GM11168 (cell line): ENCODE measurements around the gene PRG2.
"Not testable (repeated sequence)": the region's sequence is repeated elsewhere in the genome, so short reads cannot be mapped to it uniquely, and the experiment has no call there.

ENCODE experiments used
- in situ Hi-C: fragments of 300-500 bp; cut with MboI; formaldehyde crosslinking; loops from one replicate; pipeline ENCODE4 v1.12.0; 2022; ENCODE audit warnings: low sequenced_read_pairs; ENCODE audit not compliant: unreplicated experiment

PRG2 gene

DNA sequence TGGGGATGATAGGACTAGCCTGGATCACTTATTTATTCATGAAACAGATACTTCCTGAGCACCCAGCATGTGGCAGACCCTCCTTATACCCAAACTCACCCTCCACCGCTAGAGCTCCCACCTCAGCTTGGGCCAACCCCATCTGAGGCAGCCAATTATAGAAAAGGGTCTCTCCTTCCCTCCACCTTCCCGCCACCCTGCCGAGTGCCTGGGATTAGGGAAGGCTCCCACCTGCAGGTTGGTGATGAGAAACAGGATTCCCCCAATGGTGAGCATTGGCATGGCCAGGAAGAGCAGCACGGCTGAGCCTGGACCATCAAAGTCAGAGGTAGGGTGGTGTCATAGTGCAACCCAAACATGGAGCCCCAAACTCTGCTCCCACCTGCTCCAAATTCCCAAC is 30.6 kb upstream of the PRG2 start:
- in situ Hi-C loops, result no loop called here

DNA sequence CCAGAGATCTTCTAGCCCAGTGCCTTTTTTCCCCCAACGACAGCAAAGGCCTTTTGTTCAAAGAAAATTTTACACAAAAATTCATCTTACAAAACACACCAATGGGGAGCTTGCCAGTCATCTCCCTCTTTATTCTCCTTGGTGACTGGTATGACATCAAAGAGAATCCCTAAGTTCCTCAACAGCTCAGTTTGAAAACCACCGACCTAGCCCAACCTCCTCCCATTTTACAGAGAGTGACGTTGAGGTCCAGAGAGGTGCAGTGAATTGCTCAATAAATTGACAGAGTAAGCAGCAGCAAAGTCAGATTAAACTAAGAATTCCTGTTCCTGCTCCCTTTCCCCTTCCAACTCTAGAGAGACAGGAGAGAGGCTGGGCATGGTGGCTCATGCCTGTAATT is 28.7 kb upstream of the PRG2 start:
- in situ Hi-C loops, result no loop called here

DNA sequence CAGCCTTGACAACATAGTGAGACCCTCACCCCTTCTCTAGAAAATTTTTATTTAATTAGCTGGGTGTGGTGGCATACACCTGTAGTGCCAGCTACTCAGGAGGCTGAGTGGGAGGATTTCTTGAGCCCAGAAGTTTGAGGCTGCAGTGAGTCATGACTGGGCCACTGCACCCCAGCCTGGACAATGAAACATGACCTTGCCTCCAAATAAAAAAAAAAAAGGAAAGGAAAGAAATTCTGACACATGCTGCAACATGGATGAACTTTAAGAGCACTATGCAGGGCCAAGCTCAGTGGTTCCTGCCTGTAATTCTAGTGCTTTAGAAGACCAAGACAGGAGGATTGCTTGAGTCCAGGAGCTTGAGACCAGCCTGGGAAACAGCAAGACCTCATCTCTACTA is 27.7 kb upstream of the PRG2 start:
- in situ Hi-C loops, result no loop called here

DNA sequence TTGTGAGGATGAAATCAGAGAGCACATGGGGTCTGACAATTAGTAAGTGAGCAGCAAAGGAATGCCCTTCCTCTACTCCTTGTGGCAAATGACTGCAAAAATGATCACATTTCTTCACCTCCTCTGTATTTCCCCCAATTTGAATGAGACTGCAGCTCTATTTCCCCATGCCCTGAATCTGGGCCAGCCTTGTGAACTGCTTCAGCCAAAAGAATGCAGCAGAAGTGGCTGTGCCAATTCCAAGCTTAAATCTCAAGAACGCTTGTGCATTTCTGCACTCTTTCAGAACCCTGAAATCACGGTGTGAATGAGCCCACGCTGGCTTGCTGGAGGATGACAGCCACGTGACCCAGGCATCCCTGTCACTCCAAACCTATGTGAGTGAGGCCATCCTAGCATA is 26.6 kb upstream of the PRG2 start:
- in situ Hi-C loops, result no loop called here

DNA sequence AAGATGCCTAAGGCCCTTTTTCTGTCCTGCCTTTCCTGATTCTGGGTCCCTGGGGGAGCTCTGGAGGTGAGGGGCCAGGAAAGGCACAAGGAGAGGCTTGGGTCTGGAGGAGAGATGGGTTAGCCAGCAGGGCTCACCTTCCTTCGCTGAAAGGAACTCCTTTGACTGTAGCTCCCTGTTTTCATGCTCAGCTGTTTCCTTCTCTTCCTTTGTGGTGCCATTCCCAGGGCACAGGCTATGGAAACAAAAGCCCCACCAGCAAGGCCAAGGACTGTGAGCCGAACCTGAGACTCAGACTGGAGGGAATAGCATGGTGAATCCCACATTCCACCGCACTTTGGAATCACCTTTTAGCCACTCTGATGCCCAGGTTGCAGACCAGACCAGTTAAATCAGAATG is 26.0 kb upstream of the PRG2 start:
- in situ Hi-C loops, result no loop called here

DNA sequence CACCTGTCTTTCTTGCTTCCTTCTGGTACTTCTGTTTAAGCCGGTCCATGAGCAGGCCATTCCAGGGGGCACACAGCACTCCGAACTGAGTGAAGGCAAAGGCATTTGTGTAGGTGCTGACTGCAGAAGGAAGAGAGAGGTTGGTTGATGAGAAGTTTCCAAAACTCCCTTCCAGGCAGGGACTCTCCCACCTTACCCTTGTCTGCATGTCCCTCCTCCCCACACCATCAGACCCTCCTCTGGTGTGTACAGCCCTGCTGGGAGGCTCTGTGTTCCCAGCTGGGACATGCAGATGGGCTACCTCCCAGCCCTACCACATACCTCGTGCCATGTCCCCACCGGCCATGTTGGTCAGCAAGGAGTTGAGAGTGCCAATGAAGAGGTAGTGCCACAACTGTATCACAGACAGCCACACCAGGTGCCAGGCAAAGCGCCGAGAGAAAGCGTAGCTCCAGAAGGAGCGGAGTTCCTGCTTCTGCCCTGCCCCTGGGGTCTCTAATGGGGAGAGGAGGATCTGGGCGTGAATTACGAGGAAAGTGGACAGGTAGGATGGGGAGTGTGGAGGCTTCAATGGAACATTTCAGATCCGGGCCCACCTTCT is 24.3 kb upstream of the PRG2 start:
- in situ Hi-C loops, result no loop called here

DNA sequence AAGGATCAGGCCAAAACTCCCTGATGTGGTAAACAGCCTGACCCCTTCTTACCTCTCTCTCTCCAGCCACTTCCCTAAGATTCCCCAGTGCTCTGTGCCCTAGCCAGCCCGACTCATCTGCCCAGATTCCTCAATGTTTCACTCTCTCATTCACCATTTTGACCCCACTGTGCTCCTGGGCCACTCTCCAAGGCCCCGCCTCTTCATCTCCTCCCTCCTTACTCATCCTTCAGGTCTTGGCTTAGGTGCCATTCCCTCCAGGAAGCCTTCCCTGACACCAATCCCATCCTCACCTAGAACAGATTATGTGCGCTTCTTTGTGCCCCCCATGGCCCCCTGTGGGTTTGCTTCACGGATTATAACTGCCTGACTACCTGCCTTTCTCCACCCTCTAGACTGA is 23.2 kb upstream of the PRG2 start:
- in situ Hi-C loops, result no loop called here

DNA sequence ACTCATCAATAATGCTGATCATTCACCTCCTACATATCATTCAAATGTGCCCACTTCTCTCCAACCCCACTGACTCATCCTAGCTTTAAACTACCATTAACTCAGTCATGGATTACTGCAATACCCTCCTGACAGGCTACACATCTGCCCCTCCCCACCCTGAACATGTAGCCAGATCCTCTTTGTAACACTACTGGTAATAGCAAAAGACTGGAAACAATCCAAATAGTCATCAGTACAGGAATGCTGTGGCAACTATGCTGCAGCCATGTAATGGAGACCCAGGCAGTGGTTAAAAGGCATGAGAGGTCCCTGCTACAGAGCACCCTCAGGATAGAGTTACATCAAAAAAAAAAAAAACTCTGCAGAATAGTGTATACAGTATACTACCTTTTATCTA is 19.8 kb upstream of the PRG2 start:
- in situ Hi-C loops, result no loop called here

DNA sequence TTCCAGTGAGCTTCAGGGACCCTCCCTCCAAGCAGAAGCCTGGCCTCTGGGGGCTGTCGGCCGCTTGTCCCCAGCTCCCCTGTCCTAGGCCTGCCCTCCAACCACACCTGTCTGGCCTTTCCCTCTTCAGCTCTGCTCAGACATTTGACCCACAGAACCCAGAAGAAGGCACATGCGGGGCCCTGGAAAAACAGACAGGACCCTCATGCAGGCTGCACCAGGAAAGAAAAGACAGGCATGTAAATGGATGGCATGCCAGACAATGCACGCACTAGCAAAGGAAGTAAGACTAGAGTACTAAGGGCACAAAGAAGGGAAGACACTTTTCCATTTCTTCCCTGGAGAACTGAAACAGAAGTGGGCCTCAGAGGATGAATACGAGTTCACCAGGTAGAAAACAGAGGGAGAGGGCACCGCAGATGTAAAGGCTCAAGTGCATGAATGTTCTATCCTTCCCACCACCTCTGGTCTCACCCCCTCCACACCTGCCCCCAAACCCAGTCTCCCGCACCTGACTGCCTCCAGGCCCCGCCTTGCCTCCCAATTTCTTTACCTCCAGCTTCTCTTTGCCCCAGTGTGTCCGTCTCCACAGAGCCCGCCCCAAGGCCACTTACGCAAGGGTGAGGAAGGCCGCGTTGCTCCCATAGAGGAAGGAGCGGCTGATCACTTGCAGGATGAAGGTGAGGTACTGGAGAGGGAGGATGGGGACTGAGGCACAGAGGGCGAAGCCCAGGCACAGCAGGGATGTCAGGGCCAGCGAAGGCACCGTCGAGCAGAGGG is 19.1 kb upstream of the PRG2 start:
- in situ Hi-C loops, result no loop called here

DNA sequence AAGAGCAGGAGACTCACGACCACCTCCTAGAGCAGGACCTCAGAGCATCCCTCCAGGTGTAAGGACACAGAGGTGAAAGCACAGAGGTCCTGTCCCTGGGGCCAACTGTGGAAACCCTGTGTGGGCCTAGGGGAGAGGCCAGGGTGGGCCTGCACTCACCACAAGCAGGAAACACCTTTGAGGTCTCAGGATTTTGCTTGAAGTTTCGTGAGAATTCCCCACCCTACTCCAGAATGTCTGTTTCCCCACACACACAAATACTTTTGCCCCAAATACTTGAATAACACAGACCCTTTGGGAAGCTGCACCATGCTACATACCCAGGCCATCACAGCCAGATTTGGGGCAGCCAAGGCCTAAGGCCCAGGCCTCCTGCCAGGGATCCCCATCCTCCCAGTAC is 18.3 kb upstream of the PRG2 start:
- in situ Hi-C loops, result no loop called here

DNA sequence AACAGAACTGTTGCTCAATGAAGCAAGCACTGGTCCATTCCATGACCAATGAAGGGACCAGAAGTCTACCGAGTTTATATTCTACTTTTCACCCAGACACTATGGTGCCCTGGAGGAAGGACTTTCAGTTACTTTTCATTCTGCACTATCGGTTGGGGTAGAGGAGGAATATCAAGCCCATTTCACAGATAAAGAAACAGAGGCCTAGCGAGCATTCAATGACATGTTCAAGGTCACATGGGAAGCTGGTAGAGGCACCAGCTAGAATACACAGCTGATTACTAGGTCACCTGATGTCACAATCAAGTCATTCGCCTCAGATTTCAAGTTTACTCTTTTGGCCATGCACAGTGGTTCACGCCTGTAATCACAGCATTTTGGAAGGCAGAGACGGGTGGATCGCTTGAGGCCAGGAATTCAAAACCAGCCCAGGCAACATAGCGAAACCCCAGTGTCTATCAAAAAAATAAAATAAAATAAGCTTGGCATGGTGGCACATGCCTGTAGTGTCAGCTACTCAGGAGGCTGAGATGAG is 17.6 kb upstream of the PRG2 start:
- in situ Hi-C loops, result no loop called here

DNA sequence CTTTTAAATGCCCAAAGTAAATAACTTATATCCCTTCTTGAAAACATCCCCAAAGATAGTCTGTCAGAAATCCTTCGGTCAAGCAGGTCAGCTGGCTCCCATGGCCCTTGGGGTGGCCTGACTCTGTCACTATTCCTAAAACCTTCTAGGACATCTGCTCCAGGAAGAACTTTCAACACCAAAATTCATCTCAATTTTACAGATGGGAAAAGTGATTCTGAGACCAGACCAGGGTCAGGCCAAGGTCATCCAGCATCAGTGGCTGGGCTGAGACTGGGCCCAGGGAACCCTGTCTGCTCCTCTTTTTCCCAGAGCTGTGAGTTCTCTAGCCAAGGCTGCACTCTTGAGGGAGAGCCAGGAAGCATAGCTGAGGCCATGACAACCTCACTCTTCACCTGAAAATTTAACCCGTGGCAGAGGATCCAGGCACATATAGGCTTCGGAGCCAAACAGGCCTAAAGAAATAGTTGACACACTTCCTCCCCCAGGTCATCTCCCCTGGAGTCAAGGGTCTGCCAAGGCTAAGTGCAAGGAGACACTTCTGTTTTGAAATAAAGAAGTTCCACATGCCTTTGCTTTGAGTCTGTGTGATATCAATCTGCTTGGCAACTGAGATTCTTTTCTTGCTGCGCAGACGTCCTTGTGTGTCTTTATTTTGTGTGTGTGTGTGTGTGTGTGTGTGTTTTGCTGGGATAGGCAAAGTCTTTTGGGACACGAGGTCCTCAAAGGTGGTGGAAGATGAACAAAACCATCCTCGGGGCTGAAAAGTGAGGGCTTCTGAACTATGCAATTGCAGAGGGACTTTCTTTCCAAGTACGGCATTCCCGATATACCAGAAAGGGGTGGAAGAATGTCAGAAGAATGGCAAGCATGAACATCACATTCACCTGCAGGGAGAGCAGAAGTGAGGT is 16.8 kb upstream of the PRG2 start:
- in situ Hi-C loops, result no loop called here

DNA sequence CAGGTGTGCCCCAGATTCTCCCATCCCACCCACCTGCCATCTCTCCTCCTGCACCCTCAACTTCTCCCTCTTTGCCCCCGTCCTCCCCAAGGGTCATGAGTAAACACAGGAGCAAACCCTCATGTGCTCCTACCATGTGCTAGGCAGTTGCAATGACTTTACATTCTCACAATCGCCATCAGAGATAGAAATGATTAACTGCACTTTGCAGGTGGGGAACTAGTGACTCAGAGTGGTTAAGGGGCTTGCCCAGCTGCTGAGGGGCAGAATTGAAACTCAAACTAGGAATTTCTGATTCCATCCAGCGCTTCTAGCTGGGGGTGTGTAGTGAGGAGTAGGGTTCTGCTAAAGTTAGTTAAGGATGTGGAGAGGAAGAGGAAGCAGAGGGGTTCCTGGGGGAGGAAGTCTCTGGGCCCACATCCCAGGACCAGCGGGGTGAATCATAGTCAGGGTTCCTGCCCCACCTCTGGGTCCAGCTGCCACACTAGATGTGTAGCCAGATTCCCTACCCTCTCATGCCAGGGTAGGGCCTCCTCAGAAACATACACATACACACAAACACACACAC is 16.0 kb upstream of the PRG2 start:
- in situ Hi-C loops, result no loop called here

DNA sequence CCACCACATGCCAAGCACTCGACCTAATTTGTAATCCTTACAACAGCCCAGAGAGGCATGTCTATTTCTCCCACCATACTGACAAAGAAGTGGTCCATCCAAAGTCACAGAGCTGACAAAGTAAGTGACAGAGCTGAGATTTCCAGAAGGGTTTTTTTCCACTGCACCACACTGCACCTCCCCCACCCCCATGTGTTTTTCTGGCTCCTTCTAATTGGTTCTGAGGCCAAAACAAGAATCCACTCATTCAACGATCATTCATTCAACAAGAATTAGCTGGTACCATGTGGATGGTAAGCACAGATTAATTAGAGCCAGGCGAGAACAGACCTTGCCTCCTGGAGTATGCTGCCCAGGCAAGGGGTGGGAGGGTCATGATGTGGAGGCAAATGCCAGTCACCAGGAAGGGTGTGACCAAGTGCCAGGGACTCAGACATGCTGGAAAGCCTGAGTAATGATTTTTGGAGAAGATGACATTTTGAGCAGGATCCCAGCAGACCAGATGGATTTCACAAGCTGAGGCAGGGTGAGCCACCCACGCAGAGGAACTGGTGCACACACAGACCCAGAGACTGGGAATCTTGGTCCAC is 14.9 kb upstream of the PRG2 start:
- in situ Hi-C loops, result no loop called here

DNA sequence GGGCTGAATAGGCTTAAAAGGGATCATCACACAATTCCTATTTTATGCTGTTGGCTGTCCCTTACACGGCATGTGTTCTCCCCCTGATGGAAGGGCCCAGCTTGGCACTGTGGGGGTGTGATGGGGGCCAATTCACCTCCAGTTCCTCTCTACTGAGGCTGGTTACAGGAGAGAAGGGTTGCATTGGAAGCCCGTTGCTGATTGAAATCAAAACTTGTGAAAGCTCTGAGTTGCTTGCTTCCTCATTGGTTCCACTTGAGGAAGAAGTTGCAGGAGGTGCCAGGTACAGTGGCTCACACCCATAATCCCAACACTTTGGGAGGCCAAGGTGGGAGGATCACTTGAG is 13.3 kb upstream of the PRG2 start:
- in situ Hi-C loops, result no loop called here

DNA sequence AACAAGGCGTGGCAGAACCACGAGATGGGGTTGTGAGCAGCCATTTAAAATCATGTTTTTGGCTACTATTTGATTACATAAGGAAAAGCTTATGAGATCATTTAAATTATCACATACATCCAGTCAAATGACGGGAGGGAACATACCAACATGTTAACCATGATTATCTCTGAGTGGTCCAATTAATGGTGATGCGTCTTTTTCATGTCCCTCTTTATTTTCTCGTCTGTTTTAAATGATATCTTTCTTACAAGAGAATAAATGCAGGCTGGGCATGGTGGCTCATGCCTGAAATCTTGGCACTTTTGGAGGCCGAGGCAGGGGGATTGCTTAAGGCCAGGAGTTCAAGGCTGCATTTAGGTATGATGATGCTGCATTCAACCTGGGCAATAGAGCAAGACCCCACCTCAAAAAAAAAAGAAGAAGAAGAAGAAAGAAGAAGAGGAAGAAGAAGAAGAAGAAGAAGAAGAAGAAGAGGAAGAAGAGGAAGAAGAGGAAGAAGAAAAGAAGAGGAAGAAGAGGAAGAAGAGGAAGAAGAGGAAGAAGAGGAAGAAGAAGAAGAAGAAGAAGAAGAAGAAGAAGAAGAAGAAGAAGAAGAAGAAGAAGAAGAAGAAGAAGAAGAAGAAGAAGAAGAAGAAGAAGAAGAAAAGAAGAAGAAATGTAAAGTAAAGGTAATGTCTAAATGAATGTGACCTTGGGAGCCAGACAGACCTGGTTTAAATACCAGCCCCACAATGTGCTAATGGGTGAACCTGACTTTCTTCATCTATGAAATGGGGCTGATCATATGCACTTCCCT is 12.8 kb upstream of the PRG2 start:
- in situ Hi-C loops, result not testable (repeated sequence)

DNA sequence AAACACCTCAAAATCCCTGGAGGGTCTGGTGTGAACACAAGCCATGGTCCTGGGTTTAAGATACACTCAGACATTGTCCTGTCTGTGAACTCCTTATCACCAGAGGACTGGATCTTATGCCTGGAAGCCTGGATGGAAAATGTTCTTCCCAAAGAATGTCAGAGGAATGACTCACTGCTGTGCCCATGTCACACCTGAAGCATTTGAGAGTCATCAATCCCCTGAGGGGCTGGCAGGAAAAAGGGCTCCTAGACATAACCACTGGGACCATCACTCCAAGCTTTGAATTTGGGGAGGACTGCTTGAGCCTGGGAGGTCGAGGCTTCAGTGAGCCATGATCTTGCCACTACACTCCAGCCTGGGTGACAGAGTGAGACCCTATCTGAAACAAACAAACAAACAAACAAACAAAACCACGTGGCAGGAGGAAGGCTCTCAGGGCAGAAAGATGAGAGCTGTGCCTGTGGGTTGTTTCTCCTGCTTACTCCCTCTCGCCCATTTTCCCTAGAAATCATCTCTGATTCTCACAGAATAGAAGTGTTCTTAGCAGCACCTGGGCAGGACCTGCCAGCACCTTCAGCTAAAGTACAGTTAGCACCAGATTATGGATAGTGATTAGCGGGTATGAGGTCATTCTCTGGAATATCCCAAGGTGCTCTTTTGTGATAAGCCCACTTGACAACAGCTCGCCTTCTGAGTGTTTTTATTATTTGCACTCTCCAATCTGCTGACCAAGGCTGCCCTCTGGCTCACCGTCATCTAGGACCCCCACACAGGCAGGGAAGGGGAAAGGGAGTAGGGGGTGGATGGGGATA is 11.9 kb upstream of the PRG2 start:
- in situ Hi-C loops, result no loop called here

DNA sequence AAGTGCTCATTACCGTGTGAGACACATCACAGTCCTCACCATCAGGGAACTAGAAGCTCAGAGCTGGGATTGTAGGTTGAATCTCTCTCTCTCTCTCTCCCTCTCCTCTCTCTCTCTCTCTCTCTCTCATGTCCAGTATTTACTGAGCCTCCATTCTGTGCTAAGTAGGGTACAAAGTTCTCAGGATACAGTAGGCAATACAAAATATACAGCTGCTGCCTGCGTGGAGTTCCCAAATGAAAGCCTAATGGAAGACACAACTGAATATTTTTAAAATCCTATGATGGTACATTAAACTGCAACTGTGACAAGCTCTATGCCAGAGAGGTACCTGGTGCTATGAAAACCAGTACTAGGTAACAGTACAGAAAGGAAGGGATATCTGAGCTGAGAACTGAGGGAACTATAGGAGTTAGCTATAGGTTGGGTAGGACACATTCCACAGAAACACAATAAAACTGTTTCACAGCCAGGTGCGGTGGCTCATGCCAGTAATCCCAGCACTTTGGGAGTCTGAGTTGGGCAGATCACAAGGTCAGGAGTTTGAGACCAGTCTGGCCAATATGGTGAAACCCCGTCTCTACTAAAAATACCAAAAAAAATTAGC is 9.6 kb upstream of the PRG2 start:
- in situ Hi-C loops, result no loop called here
